HG02870 (cell line): ENCODE results near the gene HSD11B2.

ENCODE experiments used
- ATAC-seq: cut with Tn5 transposase; IDR thresholded peaks from one replicate; pipeline ENCODE4 v1.9.1; 2021; ENCODE audit warnings: mild to moderate bottlenecking, moderate library complexity; ENCODE audit not compliant: unreplicated experiment

The HSD11B2 gene

GRCh38 chr16:67431775-67432505 is 1.0 kb downstream of the HSD11B2 start:
- no peak for ATAC-seq

GRCh38 chr16:67432506-67432890 is 1.6 kb downstream of the HSD11B2 start:
- no peak for ATAC-seq

- ATAC-seq, result no peak
These were observed 2.3 kb downstream of the HSD11B2 start for GRCh38 chr16:67433131-67433719.

- ATAC-seq, result no peak
These were observed 4.8 kb downstream of the HSD11B2 start for GRCh38 chr16:67435758-67436164.

- ATAC-seq, result no peak
These were observed 5.8 kb downstream of the HSD11B2 start for GRCh38 chr16:67436640-67437193.

- no peak for ATAC-seq
These were observed 6.6 kb downstream of the HSD11B2 start for GRCh38 chr16:67437513-67437912.

GRCh38 chr16:67438098-67438791 is 7.3 kb downstream of the HSD11B2 start:
- no peak for ATAC-seq

GRCh38 chr16:67438824-67439393 is 8.0 kb downstream of the HSD11B2 start:
- no peak for ATAC-seq

GRCh38 chr16:67441271-67441753 is 10.4 kb downstream of the HSD11B2 start:
- ATAC-seq, result no peak

- no peak for ATAC-seq
These were observed 11.0 kb downstream of the HSD11B2 start for GRCh38 chr16:67441907-67442306.

GRCh38 chr16:67442581-67443255 is 11.8 kb downstream of the HSD11B2 start:
- ATAC-seq, result no peak

GRCh38 chr16:67443265-67443664 is 12.3 kb downstream of the HSD11B2 start:
- ATAC-seq, result no peak

GRCh38 chr16:67444259-67445125 is 13.6 kb downstream of the HSD11B2 start:
- ATAC-seq, result no peak

GRCh38 chr16:67445126-67445426 is 14.2 kb downstream of the HSD11B2 start:
- no peak for ATAC-seq

GRCh38 chr16:67445441-67445912 is 14.6 kb downstream of the HSD11B2 start:
- no peak for ATAC-seq

GRCh38 chr16:67445913-67446907 is 15.3 kb downstream of the HSD11B2 start:
- no peak for ATAC-seq

GRCh38 chr16:67446968-67447507 is 16.1 kb downstream of the HSD11B2 start:
- ATAC-seq, result no peak

GRCh38 chr16:67447508-67448076 is 16.7 kb downstream of the HSD11B2 start:
- no peak for ATAC-seq
